GM12874 (cell line): ENCODE results near the gene TOP2A.

ENCODE experiments used
- CTCF ChIP-seq: IDR thresholded peaks from 2 replicates; pipeline ENCODE4 v1.5.1; 2011; ENCODE audit warnings: low read depth, mild to moderate bottlenecking, control low read depth, low read length, moderate library complexity; ENCODE audit not compliant: insufficient read depth

Gene TOP2A

DNA sequence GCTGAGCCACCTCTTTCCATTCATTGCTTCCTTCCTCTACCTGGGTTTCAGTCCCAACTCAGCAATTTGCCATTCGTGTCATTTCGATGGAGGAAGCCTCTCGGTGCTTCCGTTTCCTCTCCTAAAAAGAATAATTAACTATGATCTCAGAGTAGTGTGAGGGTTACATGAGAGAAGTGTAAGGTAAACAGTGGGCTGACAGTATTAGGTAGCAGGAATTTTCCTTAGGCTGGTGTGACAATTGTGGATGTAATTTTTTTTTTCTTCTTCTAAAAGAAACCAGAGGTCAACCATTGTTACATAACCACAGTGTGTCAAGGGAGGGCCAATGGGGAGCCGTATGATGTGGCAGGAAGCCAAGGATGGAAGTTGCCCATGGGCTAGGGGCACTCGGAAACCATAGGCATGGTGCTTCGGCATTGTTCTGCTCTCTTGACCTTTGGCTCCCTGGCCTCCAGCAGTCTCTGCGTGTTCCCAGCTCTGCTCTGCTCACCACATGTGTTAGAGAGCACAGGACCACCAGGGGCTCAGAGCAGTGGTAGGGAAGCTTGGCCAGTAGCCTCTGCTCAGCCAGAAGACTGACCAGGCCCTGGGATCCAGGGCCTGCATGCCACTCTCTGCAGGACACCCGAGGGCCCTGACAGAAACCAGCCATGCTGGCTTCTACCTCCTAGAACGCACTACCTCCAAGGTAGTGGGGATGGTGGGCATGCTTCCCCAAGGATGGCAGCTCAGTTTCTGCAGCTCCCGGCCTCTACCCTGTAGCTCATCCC, 2.0 kb upstream of the TOP2A start:
- TF ChIP-seq CTCF, result no peak

DNA sequence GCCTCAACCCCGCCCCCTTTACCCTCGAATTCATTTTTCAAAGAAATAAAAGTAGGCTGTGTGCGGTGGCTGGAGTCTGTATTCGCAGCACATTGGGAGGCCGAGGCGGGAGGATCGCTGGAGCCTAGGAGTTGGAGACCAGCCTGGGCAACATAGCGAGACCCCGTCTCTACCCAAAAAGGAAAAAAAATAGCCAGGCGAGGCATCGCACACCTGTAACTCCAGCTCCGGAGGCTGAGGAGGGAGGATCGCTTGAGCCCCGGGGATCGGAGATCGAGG, 671 bp upstream of the TOP2A start:
- no peak for TF ChIP-seq CTCF

DNA sequence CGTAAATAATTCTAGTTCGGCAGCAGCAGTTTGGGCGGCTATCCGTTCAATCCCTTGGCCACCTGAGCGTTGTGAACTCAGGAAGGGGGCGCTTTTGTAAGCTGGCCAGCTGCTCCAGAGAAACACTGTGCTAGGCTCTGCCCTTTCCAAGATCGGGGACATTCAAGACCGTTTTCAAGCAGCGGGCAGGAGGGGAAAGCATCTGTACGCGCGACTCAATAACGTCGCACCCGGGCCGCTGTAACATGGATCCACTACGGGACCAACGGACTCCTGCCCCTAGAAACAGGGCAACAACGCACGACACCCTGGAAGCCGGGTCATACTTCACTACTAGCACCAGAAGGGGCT, 463 bp downstream of the TOP2A start:
- 0 out of 2 replicates have a peak, but pooled peaks have one; percentile 11 for TF ChIP-seq CTCF

GRCh38 chr17:40416671-40417070, 1.0 kb downstream of the TOP2A start:
- TF ChIP-seq CTCF, result no peak

- peak; percentile 36; the same call in 1 of the 2 replicates for TF ChIP-seq CTCF
Measured at GRCh38 chr17:40415390-40415789, 2.3 kb downstream of the TOP2A start.

GRCh38 chr17:40412880-40413279, 4.8 kb downstream of the TOP2A start:
- TF ChIP-seq CTCF, result no peak

- TF ChIP-seq CTCF, result no peak
Measured at GRCh38 chr17:40411821-40412220, 5.9 kb downstream of the TOP2A start.
